SK-N-SH (cell line): ENCODE data around the gene CELF4. TPM values are rescaled to one million over a fixed set of nuclear protein-coding genes. Genes with fewer than 3 reads are reported as not detected.

Source experiments
- CTCF ChIA-PET: fragments of 300-600, 350-600 bp; formaldehyde crosslinking; extraction: SDS; loops from one replicate; lab custom pipeline; 2021; lab: Yijun Ruan, JAX
- POLR2A ChIA-PET: fragments of 350-600 bp; sonication (Branson Sonifier 250); formaldehyde crosslinking; extraction: SDS; loops from one replicate; lab custom pipeline; 2020; ENCODE audit warnings: antibody characterized with exemption, inconsistent platforms; lab: Yijun Ruan, JAX
- DNase-seq: peaks from one replicate; pipeline ENCODE4 v3.0.0; 2012
- H2AFZ ChIP-seq: fragments of 200-600 bp; sonication (generic); 2 replicates; pipeline ENCODE4 v1.8.1; 2016; ENCODE audit warnings: antibody characterized with exemption, mild to moderate bottlenecking, low read depth
- H3F3A ChIP-seq: fragments of 200-600 bp; sonication (generic); replicated peaks from 2 replicates; pipeline ENCODE3; 2016; ENCODE audit warnings: antibody characterized with exemption, mild to moderate bottlenecking; ENCODE audit not compliant: insufficient read depth
- H3K27ac ChIP-seq, 2 experiments: fragments of 200-500 bp in 1 of 2; fragments of 200-600 bp in 1 of 2; sonication (Bioruptor generic) in 1 of 2; sonication (generic), shearing (Covaris generic) in 1 of 2; 2 replicates each; pipeline versions ENCODE4 v1.5.1 to v1.6.1; 2014 to 2016; ENCODE audit warnings: low read depth in 2 of 2, inconsistent platforms in 1 of 2, low read length in 1 of 2, mild to moderate bottlenecking in 1 of 2, mixed read lengths in 1 of 2
- H3K27me3 ChIP-seq: fragments of 200-600 bp; sonication (generic), shearing (Covaris generic); 2 replicates; pipeline ENCODE4 v1.6.1; 2016; ENCODE audit warnings: mixed run types; ENCODE audit not compliant: insufficient read depth
- H3K36me3 ChIP-seq, 2 experiments: fragments of 200-500 bp in 1 of 2; fragments of 200-600 bp in 1 of 2; sonication (Bioruptor generic) in 1 of 2; sonication (generic) in 1 of 2; replicated peaks in 1 of 2; 2 replicates each; pipeline versions ENCODE3 to v1.5.1; 2014 to 2016; ENCODE audit warnings: low read length in 1 of 2, mild to moderate bottlenecking in 1 of 2; ENCODE audit not compliant: insufficient read depth in 2 of 2, control insufficient read depth in 1 of 2
- H3K4me1 ChIP-seq, 2 experiments: fragments of 200-500 bp in 1 of 2; fragments of 200-600 bp in 1 of 2; sonication (Bioruptor generic) in 1 of 2; sonication (generic), shearing (Covaris generic) in 1 of 2; 2 replicates each; pipeline versions ENCODE4 v1.5.1 to v1.6.1; 2014 to 2016; ENCODE audit warnings: low read depth in 1 of 2, low read length in 1 of 2, mixed run types in 1 of 2; ENCODE audit not compliant: insufficient read depth in 2 of 2, control insufficient read depth in 1 of 2
- H3K4me2 ChIP-seq: fragments of 200-600 bp; sonication (generic), shearing (Covaris generic); 2 replicates; pipeline ENCODE4 v1.6.1; 2017; ENCODE audit warnings: mixed run types
- H3K4me3 ChIP-seq, 2 experiments: fragments of 200-500 bp in 1 of 2; fragments of 200-600 bp in 1 of 2; sonication (Bioruptor generic) in 1 of 2; sonication (generic), shearing (Covaris generic) in 1 of 2; 2 replicates each; pipeline versions ENCODE4 v1.5.1 to v1.8.1; 2014 to 2016; ENCODE audit warnings: low read depth in 2 of 2, inconsistent platforms in 1 of 2, low read length in 1 of 2, mild to moderate bottlenecking in 1 of 2, mixed read lengths in 1 of 2, moderate library complexity in 1 of 2
- H3K79me2 ChIP-seq: fragments of 200-600 bp; sonication (generic); 2 replicates; pipeline ENCODE4 v1.8.1; 2017; ENCODE audit warnings: mild to moderate bottlenecking; ENCODE audit not compliant: insufficient read depth
- H3K9ac ChIP-seq: fragments of 200-600 bp; sonication (generic); 2 replicates; pipeline ENCODE4 v1.6.1; 2017; ENCODE audit warnings: mixed run types
- H3K9me2 ChIP-seq: fragments of 200-600 bp; sonication (generic); 2 replicates; pipeline ENCODE4 v1.6.1; 2017; ENCODE audit warnings: mixed run types
- H3K9me3 ChIP-seq: fragments of 200-600 bp; sonication (generic); 2 replicates; pipeline ENCODE4 v1.6.1; 2017; ENCODE audit warnings: mixed run types, mild to moderate bottlenecking, moderate library complexity
- H4K20me1 ChIP-seq: fragments of 200-600 bp; sonication (generic); 2 replicates; pipeline ENCODE4 v1.6.1; 2017; ENCODE audit warnings: mild to moderate bottlenecking, mixed run types; ENCODE audit not compliant: insufficient read depth
- ELF1 ChIP-seq: IDR thresholded peaks from 2 replicates; pipeline ENCODE4 v1.4.0; 2012
- FOSL2 ChIP-seq: IDR thresholded peaks from 2 replicates; pipeline ENCODE4 v1.4.0; 2012; ENCODE audit warnings: low read depth, mild to moderate bottlenecking, moderate library complexity, borderline replicate concordance
- FOXJ3 ChIP-seq: sonication (generic); formaldehyde crosslinking; IDR thresholded peaks from 2 replicates; pipeline ENCODE4 v1.5.1; 2020; ENCODE audit warnings: mild to moderate bottlenecking, missing genetic modification reagents
- FOXM1 ChIP-seq: IDR thresholded peaks from 2 replicates; pipeline ENCODE4 v1.4.0; 2012; ENCODE audit warnings: low read depth, mild to moderate bottlenecking
- GATA2 ChIP-seq: sonication (generic); formaldehyde crosslinking; IDR thresholded peaks from 2 replicates; pipeline ENCODE4 v1.5.0; 2020; ENCODE audit warnings: mild to moderate bottlenecking, missing genetic modification reagents
- IRF3 ChIP-seq: fragments of 150-350 bp; IDR thresholded peaks from 2 replicates; pipeline ENCODE4 v1.6.1; 2016; ENCODE audit warnings: mild to moderate bottlenecking, low read depth, low read length
- MAX ChIP-seq: IDR thresholded peaks from 2 replicates; pipeline ENCODE4 v1.4.0; 2012; ENCODE audit warnings: low read depth
- MEF2A ChIP-seq: IDR thresholded peaks from 2 replicates; pipeline ENCODE4 v1.4.0; 2012; ENCODE audit warnings: low read depth, borderline replicate concordance
- MXI1 ChIP-seq: IDR thresholded peaks from 2 replicates; pipeline ENCODE4 v1.6.1; 2012; ENCODE audit warnings: mild to moderate bottlenecking, low read depth, low read length, improper control_type of control experiment
- NRF1 ChIP-seq: IDR thresholded peaks from 2 replicates; pipeline ENCODE4 v1.6.1; 2012; ENCODE audit warnings: low read depth, mild to moderate bottlenecking, low read length
- PBX3 ChIP-seq: IDR thresholded peaks from 2 replicates; pipeline ENCODE4; 2012
- POLR2AphosphoS5 ChIP-seq: IDR thresholded peaks from 2 replicates; pipeline ENCODE4 v1.6.1; 2012; ENCODE audit warnings: low read depth, low read length
- RCOR1 ChIP-seq: fragments of 150-350 bp; IDR thresholded peaks from 2 replicates; pipeline ENCODE4 v1.6.1; 2017; ENCODE audit warnings: antibody characterized with exemption, low read length
- RXRA ChIP-seq: IDR thresholded peaks from 2 replicates; pipeline ENCODE4 v1.4.0; 2012; ENCODE audit warnings: low read depth, mild to moderate bottlenecking, borderline replicate concordance
- SMC3 ChIP-seq: IDR thresholded peaks from 2 replicates; pipeline ENCODE4 v1.6.1; 2012; ENCODE audit warnings: low read depth, low read length, improper control_type of control experiment
- TCF12 ChIP-seq: IDR thresholded peaks from 2 replicates; pipeline ENCODE4 v1.4.0; 2012
- TEAD4 ChIP-seq: IDR thresholded peaks from 2 replicates; pipeline ENCODE4 v1.4.0; 2012; ENCODE audit warnings: mild to moderate bottlenecking, borderline replicate concordance; ENCODE audit not compliant: insufficient read depth
- USF1 ChIP-seq: IDR thresholded peaks from 2 replicates; pipeline ENCODE4 v1.4.0; 2012; ENCODE audit warnings: low read depth, borderline replicate concordance
- YY1 ChIP-seq: IDR thresholded peaks from 2 replicates; pipeline ENCODE4 v1.4.0; 2012; ENCODE audit warnings: low read depth, mild to moderate bottlenecking
- ZBTB33 ChIP-seq: IDR thresholded peaks from 2 replicates; pipeline ENCODE4 v1.4.0; 2012; ENCODE audit warnings: low read depth, borderline replicate concordance
- WGBS: methylation state at CpG from one replicate; pipeline ENCODE4 v1.1.6; 2017; ENCODE audit warnings: low lambda C conversion rate; 5-methylcytosine and 5-hydroxymethylcytosine counted together
- polyA plus RNA-seq, 3 experiments: library from polyadenylated mRNA; depleted of rRNA; stranded (reverse); fragments of >200 nt; gene quantifications; 2 replicates each; pipeline ENCODE4 v1.2.3, GENCODE V29; 2012

Gene CELF4
- polyA plus RNA-seq, 1 of the 3 experiments (the other 2 are of a cell fraction) = 0.26 TPM

- H3K79me2 ChIP-seq = no peaks in the 10 kb centered on the region
- no peaks in the 10 kb centered on the region for H3K9me2 ChIP-seq
- TF ChIP-seq FOSL2 (no peak), SMC3 (no peak), RCOR1 (no peak), RXRA (no peak), YY1 (no peak), TEAD4 (no peak), NRF1 (no peak), ZBTB33 (no peak), FOXM1 (no peak), TCF12 (no peak), PBX3 (no peak), IRF3 (no peak), GATA2 (CRISPR knock-in tag) (no peak), USF1 (no peak), MEF2A (no peak), ELF1 (no peak), MAX (no peak), FOXJ3 (CRISPR knock-in tag) (no peak), MXI1 (no peak; the same call in 1 of the 2 replicates), POLR2AphosphoS5 (no peak)
- no peaks in the 10 kb centered on the region for H3K9me3 ChIP-seq
- H3K9ac ChIP-seq = no peak overlapping the region
- H3K4me3 ChIP-seq = peak overlapping the region; percentile 46 to 54
- peak overlapping the region; percentile 81 for H3K4me2 ChIP-seq
- WGBS = 1% methylated on average over 42 of the region's 51 CpGs
- no peaks in the 10 kb centered on the region for H4K20me1 ChIP-seq
- H3K36me3 ChIP-seq = no peaks in the 10 kb centered on the region
- H2AFZ ChIP-seq = no peak overlapping the region
- H3F3A ChIP-seq = no peaks in the 10 kb centered on the region
- H3K4me1 ChIP-seq = peaks cover 0 to 10% of the 10 kb centered on the region in 2 experiments; a peak in 2 of 4 replicates
- POLR2A ChIA-PET = interaction anchor here (0.6 to 1.4 kb wide), 9 partner anchors 9 to 1832 kb away, joined by 3 to 9 read pairs (median 3); no protein-coding TSS in a partner anchor
- peak; percentile 77 for DNase-seq
- CTCF ChIA-PET = interaction anchor here (0.6 to 3.0 kb wide), 8 partner anchors 9 to 698 kb away, joined by 3 to 9 read pairs (median 4); no protein-coding TSS in a partner anchor
- peak overlapping the region in 1 of 2 experiments; percentile 89; a peak in 2 of 4 replicates for H3K27ac ChIP-seq
- H3K27me3 ChIP-seq = peaks cover 18% of the 10 kb centered on the region
Measured at GRCh38 chr18:37566479-37567060, 972 bp upstream of the CELF4 start.
